ENCODE measurements around the gene RENBP. TPM values are rescaled to one million over a fixed set of nuclear protein-coding genes. Genes with fewer than 3 reads are reported as not detected.

The RENBP gene
- total RNA-seq, 4 donors from 2014 or later, result 1.8 to 2.6 (median 2.0) TPM

DNA sequence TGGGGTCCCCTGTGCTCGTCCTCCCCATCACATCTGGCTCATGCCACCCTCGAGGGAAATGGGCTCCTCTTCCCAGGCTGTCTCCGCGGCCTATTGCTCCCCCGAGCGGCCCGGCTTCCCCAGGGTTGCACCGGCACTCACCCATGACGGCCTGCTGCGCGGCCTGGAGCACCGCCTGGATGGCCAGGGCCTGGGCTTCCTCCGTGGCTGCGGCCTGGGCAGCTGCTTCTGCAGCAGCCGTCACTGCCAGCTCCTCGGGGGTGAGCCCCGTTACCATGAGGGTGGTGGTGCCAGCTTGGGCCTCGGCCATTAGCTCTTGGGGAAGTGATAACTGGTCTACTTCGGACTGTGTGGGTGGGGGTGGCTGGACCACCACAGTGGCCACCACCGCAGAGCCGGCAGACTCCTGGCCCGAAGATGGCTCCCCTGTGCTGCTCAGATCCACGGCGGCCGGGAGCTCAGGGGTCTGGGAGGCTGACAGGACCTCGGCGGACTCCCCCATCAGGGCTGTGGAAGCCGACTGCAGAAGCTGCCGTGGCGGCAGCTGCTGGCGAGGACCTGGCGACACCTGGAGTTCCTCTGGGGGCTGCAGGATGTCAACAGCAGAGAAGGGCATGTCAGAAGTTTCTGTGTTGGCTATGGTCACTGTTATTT lies 8.1 kb upstream of the RENBP start:
- Histone ChIP-seq H3K36me3 (peaks cover 0 to 71% of the 10 kb centered on the region in 2 donors), H3K4me1 (no peaks in the 10 kb centered on the region), H3K27ac (peak overlapping the region in 1 of 4 donors; percentile 59), H3K9me3 (no peaks in the 10 kb centered on the region), H3K27me3 (no peaks in the 10 kb centered on the region), H3K4me3 (no peak overlapping the region)
- in situ Hi-C loops (cut with MboI; ENCODE audit: low sequenced_read_pairs in 4 of 4) (loop anchor here in 3 of 4 donors (25.0 kb wide), 4 partner anchors 110 to 990 kb away; partner anchors contain the start of genes IDH3G (in 2 of the 3), SRPK3 (in 2 of the 3), SSR4 (in 2 of the 3) and G6PD (in 1 of the 3)), intact Hi-C loops (cut with DNase I; ENCODE audit: low total_unique reads) (loop anchor here (1.0 to 10.0 kb wide), 3 partner anchors 29 to 998 kb away; partner anchors contain the start of gene PLXNB3)
- ATAC-seq, result no peak
- TF ChIP-seq POLR2A (IDR thresholded peaks at IDR 0.05), result no peak
- no peak for DNase-seq

DNA sequence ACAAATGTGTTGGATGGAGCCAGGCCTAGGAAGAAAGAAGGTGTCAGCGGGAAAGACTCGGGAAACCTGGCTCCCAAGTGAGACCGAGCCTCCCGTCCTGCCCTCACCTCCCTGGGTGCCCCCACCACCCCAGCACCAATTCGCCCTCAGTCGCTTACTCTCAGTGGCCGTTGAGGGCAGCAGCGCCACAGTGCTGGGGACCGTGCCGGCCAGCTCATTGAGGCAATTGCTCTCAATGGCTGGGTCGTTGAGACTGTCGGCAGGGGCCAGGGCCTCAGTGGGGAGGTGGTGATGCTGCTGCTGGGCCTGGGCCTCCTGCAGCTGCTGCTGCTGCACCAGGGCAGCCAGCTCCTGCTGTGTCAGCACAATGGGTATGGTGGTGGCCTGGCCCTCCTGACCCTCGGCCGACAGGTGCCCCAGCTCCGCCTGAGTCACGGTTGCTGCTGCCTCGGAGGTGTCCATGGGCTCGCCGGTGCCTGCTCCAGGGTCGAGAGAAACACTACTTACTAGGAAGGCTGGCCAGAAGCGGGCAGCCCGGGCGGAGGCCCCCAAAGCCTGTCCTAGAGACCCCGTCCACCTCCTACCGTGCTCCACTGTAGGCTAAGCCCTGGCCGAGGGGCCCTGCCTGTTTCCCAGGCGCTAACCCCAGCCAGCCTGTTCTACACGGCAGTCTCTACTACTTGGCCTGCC lies 7.4 kb upstream of the RENBP start:
- no peaks in the 10 kb centered on the region for H3K9me3 ChIP-seq
- H3K4me1 ChIP-seq, result no peaks in the 10 kb centered on the region
- in situ Hi-C loops (cut with MboI; ENCODE audit: low sequenced_read_pairs in 4 of 4) (loop anchor here in 3 of 4 donors (25.0 kb wide), 4 partner anchors 110 to 990 kb away; partner anchors contain the start of genes IDH3G (in 2 of the 3), SRPK3 (in 2 of the 3), SSR4 (in 2 of the 3) and G6PD (in 1 of the 3)), intact Hi-C loops (cut with DNase I; ENCODE audit: low total_unique reads) (loop anchor here (2.0 to 10.0 kb wide), 2 partner anchors 187 to 997 kb away; partner anchors contain the start of gene PLXNB3)
- no peak for TF ChIP-seq POLR2A (IDR thresholded peaks at IDR 0.05)
- H3K4me3 ChIP-seq, result no peak overlapping the region
- H3K27ac ChIP-seq, result no peak overlapping the region
- H3K36me3 ChIP-seq, result peaks cover 0 to 66% of the 10 kb centered on the region in 2 donors
- H3K27me3 ChIP-seq, result no peaks in the 10 kb centered on the region
- ATAC-seq (no peak), DNase-seq (no peak)

DNA sequence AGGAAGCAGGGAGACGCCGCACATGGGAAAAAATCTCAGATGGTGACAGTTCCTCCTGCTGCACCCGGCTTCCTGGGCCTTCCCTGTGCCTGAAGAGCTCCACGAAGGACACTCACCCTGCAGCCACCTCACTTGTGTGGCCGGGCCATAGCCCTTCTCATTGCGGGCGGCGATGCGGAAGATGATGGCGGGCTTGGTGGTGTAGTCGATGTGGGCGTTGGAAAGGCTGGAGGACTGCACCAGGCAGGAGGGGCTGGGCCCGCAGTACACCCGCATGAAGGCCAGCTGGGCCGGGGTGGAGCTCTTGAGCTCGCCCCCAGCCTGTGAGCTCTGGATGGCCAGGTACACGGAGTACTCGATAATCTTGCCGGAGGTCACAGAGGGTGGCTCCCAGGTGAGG lies 5.7 kb upstream of the RENBP start:
- Histone ChIP-seq H3K36me3 (peaks cover 0 to 58% of the 10 kb centered on the region in 2 donors), H3K9me3 (no peaks in the 10 kb centered on the region), H3K4me3 (no peak overlapping the region), H3K4me1 (no peaks in the 10 kb centered on the region), H3K27ac (no peak overlapping the region), H3K27me3 (no peaks in the 10 kb centered on the region)
- TF ChIP-seq, protein P1, sequence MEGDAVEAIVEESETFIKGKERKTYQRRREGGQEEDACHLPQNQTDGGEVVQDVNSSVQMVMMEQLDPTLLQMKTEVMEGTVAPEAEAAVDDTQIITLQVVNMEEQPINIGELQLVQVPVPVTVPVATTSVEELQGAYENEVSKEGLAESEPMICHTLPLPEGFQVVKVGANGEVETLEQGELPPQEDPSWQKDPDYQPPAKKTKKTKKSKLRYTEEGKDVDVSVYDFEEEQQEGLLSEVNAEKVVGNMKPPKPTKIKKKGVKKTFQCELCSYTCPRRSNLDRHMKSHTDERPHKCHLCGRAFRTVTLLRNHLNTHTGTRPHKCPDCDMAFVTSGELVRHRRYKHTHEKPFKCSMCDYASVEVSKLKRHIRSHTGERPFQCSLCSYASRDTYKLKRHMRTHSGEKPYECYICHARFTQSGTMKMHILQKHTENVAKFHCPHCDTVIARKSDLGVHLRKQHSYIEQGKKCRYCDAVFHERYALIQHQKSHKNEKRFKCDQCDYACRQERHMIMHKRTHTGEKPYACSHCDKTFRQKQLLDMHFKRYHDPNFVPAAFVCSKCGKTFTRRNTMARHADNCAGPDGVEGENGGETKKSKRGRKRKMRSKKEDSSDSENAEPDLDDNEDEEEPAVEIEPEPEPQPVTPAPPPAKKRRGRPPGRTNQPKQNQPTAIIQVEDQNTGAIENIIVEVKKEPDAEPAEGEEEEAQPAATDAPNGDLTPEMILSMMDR (IDR thresholded peaks at IDR 0.05 in 4 of 5, conservative IDR thresholded peaks at IDR 0.05 in 1 of 5), result no peak
- no peak for TF ChIP-seq POLR2A (IDR thresholded peaks at IDR 0.05)
- DNase-seq (no peak), ATAC-seq (no peak)
- intact Hi-C loops (cut with DNase I; ENCODE audit: low total_unique reads) (loop anchor here (10.0 kb wide), 1 partner anchor 995 kb away; no protein-coding TSS in a partner anchor), in situ Hi-C loops (cut with MboI; ENCODE audit: low sequenced_read_pairs in 4 of 4) (loop anchor here in 3 of 4 donors (25.0 kb wide), 4 partner anchors 112 to 988 kb away; partner anchors contain the start of genes IDH3G (in 2 of the 3), SRPK3 (in 2 of the 3), SSR4 (in 2 of the 3) and G6PD (in 1 of the 3))

DNA sequence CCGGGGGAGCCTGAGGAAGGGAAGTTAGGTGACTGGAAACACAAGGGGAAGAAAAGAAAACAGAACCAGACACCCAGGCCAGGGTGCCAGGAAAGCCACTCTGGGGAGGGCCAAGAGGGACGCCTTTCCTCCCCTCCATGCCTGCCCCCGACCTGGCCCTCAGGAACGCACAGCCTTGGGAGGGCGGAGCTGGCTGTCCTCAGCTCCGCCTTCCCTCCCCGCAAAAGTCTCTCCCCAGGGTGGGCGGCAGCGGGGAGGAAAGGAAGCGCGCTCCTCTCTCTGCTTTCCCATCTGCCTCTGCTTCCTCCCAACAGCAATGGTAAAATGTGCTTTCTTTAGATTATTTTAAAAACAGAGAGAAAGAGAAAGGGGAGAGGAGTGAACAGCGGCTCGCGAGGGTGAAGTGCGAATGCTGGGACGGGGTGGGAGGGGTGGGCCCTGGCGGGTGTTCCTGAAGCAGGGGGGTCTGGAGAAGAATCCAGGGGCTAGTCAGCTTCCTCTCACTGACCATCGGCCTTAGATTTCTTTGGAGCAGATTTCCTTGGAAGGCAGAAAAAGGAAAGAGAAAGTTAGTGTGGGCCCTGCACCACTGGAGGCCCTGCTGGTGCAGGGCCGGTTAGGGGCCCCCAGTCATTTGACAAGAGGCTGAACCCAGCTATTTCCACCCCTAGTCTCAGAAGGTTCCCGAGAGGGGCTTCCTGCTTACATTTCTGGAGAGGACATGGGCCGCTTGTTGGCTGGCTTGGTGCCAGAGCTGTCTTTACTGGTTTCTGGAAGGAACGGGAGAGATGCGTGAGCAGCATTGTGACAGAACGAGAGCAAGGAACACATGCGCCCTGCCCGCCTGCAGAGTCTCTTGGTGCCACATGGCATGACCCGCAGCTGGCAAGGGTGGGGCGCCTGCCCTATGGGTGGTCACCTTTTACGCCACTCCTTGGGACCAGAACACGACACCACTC lies 4.7 kb upstream of the RENBP start:
- no peak for ATAC-seq
- H3K4me1 ChIP-seq, result no peaks in the 10 kb centered on the region
- TF ChIP-seq POLR2A (IDR thresholded peaks at IDR 0.05), result no peak
- TF ChIP-seq, protein P1 (IDR thresholded peaks at IDR 0.05 in 4 of 5, conservative IDR thresholded peaks at IDR 0.05 in 1 of 5), result no peak
- H3K36me3 ChIP-seq, result peaks cover 0 to 50% of the 10 kb centered on the region in 2 donors
- peak overlapping the region; percentile 1 to 50 (median 20) for H3K27ac ChIP-seq
- in situ Hi-C loops (cut with MboI; ENCODE audit: low sequenced_read_pairs in 4 of 4), result loop anchor here in 1 of 4 donors (25.0 kb wide), 1 partner anchor 162 kb away; the partner anchor contains the start of genes IDH3G, SRPK3 and SSR4
- H3K9me3 ChIP-seq, result no peaks in the 10 kb centered on the region
- no peaks in the 10 kb centered on the region for H3K27me3 ChIP-seq
- H3K4me3 ChIP-seq, result no peak overlapping the region
- DNase-seq, result no peak
- intact Hi-C loops (cut with DNase I; ENCODE audit: low total_unique reads), result no loop called here

DNA sequence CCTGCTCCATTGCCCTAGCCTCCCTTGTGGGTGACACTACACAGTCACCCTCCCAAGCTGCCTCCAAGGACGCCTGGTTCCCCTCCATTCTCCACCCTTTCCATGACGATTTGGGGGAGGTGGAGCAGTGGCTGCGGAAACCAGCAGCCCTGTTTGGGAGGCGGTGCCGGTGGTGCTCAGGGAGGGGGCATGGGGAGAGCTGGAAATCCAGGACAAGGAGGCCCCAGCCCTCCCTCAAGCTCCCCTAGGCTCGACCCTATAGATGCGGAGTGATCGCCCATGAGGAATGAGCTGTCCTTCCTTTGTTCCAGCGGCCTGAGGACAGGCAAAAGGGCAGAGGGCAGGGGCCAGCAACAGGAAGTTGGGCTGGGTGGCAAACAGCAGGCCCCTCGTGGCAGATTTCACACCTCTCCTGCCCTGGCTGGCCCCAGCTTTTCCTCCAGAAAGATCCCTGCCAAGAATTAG lies 3.6 kb upstream of the RENBP start:
- TF ChIP-seq POLR2A (IDR thresholded peaks at IDR 0.05), result no peak
- TF ChIP-seq, protein P1 (IDR thresholded peaks at IDR 0.05 in 4 of 5, conservative IDR thresholded peaks at IDR 0.05 in 1 of 5), result no peak
- DNase-seq (no peak), ATAC-seq (no peak)
- in situ Hi-C loops (cut with MboI; ENCODE audit: low sequenced_read_pairs in 4 of 4) (loop anchor here in 1 of 4 donors (25.0 kb wide), 1 partner anchor 161 kb away; the partner anchor contains the start of genes IDH3G, SRPK3 and SSR4), intact Hi-C loops (cut with DNase I; ENCODE audit: low total_unique reads) (no loop called here)
- H3K9me3 ChIP-seq, result no peaks in the 10 kb centered on the region
- H3K4me1 ChIP-seq, result no peaks in the 10 kb centered on the region
- H3K27ac ChIP-seq, result peak overlapping the region in 3 of 4 donors; percentile 26 to 58 (median 50)
- H3K27me3 ChIP-seq, result no peaks in the 10 kb centered on the region
- no peak overlapping the region for H3K4me3 ChIP-seq
- peaks cover 0 to 46% of the 10 kb centered on the region in 2 donors for H3K36me3 ChIP-seq
